GM19351 (cell line): ENCODE measurements around the gene AGAP1.

ENCODE experiments used
- ATAC-seq: cut with Tn5 transposase; IDR thresholded peaks from one replicate; pipeline ENCODE4 v1.9.1; 2021; ENCODE audit warnings: mild to moderate bottlenecking, moderate library complexity; ENCODE audit not compliant: unreplicated experiment

Gene AGAP1

GRCh38 chr2:235833971-235834620 lies 340.3 kb downstream of the AGAP1 start:
- no peak for ATAC-seq

- ATAC-seq: no peak
These were observed 340.9 kb downstream of the AGAP1 start for GRCh38 chr2:235834781-235835180.

DNA sequence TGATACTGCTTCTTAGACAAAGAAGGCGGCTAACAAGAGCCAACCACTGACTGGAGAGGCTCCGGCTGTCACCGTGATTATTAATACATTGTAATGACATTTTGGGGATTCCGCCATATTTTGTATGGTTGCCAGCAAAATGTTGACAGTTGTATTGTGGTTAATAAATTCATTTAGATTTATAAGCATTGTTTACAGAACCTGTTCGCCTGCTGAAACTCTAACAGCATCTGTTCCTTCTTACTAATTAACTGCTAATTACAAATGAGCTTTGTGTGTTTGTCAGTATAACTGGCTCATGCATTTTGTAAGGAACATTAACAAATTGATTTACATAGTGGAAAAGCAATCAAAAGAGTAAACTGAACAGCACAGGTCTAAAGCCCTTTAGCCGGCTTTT lies 342.0 kb downstream of the AGAP1 start:
- no peak for ATAC-seq

- no peak for ATAC-seq
These were observed 342.7 kb downstream of the AGAP1 start for GRCh38 chr2:235836491-235836911.

- ATAC-seq: no peak
These were observed 345.4 kb downstream of the AGAP1 start for GRCh38 chr2:235839226-235839625.

DNA sequence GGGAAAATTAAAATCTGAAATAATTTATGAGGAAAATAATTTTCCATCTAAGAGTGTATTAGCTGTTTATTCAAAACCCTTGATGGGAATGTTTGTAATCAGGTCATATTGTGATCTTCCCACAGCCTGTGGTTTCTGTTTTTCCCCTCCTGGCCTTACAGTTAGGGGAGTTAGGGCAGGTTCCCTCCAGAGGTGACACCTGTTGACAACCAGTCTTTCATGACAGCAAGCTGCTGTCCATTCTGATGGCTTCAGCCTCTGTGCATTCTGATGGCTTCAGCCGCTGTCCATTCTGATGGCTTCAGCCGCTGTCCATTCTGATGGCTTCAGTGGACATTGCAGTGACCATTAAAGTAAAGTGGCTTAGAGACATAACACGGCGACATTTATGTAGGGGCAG lies 346.1 kb downstream of the AGAP1 start:
- no peak for ATAC-seq

GRCh38 chr2:235841863-235842262 lies 348.0 kb downstream of the AGAP1 start:
- ATAC-seq: no peak

DNA sequence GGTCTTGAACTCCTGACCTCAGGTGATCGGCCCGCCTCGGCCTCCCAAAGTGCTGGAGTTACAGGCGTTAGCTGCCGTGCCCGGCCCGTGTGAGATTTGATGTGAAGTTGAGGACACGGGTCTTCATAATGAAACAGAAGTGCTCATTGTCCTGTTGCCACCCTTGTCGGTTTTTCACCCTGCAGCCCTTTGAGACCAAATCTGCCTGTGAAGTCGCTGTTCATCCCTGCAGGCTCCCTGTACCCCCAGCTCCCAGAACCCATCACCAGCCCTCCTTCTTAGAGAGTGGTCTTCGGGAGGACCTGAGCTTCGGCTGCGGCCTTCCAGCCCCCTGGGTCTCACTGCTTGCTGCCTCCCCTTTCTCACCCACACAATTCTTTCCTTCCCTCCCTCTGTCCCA lies 349.1 kb downstream of the AGAP1 start:
- ATAC-seq: no peak

DNA sequence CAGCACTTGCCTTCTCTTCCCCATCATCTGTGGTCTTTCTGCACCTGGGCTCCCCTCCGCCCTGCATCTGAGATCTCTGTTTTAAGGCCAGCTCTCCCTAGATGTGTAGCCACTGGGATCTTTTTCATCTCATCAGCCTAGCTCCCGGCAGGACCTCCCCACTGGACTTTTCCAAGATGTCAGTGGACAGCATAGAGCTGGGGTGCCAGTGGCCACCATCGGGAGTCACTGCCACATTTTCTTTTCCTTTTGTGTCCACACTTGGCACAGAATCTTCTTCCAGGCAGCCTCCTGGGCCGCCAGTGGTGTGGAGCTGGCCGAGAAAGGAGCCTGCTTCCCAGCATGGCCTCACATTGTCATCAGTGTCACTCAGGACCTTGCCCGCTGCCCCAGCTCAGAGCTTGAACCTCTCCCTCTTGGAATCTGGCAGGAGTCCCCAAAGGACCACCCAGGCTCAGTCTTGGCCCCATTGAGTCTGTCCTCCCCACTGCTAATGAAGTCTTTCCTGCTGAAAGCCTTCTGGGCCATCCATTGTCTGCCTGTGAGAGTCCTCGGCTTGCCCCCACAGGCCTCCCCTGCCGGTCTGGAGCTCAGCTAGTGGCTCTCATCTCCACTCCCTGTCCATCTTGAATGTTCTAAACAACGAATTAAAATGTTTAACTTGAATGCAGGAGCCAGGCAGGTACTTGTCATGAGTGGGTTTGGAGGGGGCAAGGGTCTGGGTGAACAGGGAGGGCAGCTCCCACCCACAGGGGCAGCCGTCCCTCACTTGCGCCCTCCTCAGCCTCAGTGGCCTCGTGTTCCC lies 349.9 kb downstream of the AGAP1 start:
- no peak for ATAC-seq

GRCh38 chr2:235844561-235844960 lies 350.7 kb downstream of the AGAP1 start:
- ATAC-seq: no peak

DNA sequence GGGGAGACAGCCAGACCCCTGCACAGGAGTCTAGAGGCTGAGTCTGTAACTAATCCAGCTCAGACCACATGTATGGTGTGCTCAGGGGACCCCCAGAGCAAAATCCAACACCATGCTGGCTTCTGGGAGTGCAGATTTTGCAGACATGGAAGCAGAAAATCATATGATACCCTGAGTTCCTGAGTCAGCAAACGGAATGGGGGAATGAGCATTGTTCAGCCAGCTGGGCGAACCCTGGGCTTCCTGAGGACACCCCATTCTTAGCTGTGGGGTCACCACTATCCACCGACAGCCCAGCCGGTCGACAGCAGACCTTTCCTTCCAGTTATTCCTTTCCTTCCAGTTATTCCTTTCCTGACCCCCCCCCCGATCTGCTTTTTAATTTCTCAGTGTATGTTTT lies 351.4 kb downstream of the AGAP1 start:
- no peak for ATAC-seq

DNA sequence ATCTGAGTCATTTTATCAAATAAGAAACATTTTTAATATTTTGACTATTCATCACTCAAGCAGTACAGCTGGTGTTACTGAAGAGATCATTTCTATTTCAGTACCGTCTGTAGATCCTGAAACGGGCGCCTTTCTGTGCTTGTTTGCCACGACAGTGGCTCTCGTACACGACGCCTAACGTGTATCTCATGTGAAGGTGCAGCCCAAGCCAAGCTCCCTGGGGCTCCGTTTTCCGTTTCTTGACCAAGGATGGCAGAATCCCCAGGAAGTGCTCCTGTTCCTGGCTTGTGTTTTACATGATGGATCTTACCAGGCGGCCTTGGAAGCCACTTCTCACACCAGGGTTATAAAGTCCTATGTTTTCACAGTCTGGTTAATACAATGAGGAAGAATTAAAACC lies 353.7 kb downstream of the AGAP1 start:
- ATAC-seq: no peak

DNA sequence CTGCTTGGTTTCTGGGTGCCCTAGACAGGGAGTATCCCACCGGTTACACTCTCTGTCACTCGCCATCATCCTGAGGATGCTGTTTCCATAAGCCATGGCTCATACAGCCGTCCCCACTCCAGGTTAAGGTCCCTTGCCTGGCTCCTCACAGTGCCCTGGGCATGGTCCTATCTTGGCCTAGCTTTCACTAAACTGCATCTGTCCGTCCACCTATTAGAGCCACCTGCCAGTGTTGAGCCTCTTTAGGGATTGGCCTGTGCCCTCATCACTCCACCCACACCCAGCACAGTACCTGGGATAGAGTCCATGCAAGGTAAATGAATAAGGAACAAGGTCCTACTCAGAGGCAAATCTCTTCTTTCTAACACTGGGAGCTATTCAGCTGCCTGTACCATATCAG lies 354.2 kb downstream of the AGAP1 start:
- no peak for ATAC-seq

- ATAC-seq: no peak
These were observed 355.1 kb downstream of the AGAP1 start for GRCh38 chr2:235848946-235849345.

DNA sequence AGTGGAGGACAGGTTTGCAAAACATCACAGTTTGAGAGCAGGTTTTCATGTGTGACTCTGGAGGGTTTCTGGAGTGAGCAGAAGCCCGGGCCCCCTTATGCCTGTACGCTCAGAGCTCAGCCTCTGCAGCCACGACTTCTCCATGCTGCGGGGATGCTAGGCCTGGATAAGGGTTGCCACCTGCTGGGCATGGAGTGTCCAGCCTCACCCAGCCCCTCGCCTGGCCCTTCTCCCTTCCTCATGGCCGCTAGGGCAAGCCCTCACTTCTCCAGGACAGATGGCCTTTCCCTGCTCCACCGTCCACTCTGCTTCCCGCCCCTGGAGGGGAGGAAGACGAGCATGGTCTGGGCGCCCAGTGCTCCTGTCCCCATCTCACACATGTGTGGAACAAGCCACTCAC lies 355.6 kb downstream of the AGAP1 start:
- no peak for ATAC-seq

- ATAC-seq: no peak
These were observed 356.4 kb downstream of the AGAP1 start for GRCh38 chr2:235850289-235850688.

DNA sequence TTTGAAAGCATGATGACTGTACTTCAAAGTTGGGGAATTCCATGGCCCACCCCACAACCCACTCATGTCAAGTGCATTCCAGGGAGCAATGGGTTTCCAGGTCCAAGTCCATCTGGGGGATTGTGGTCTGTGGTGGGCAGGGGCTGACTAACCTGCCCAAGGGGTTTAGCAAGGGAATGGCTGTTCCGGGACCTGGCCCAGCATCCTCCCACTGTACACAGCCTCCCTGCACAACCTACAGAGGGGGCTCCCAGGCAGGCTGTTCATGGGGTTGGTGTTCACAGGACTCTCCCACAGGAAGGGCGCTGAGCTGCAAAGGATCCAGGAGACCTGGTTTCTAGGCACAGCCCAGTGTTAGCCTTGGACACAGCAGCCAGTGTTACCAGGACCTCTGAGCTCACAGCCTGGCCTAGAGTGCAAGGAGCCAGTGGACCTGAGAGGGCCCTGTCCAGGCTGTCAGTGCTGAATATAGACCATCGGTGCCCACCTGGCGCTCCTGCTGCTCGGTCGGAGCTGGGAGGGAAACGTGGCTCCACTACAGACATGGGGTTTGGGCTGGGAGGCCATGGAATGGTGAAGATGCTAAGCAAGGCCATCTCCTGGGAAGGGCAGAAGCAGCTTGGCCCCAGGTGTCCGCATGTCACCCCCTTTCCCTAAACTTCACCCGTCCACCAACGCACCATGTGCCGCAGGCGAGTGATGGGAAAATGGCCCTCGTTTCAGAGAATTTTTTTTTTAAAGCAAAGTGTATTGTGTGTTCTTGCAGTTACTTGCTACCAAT lies 357.1 kb downstream of the AGAP1 start:
- ATAC-seq: no peak

GRCh38 chr2:235851828-235852525 lies 358.1 kb downstream of the AGAP1 start:
- ATAC-seq: no peak

- no peak for ATAC-seq
These were observed 358.7 kb downstream of the AGAP1 start for GRCh38 chr2:235852526-235852920.

- ATAC-seq: no peak
These were observed 360.4 kb downstream of the AGAP1 start for GRCh38 chr2:235854276-235854675.

- no peak for ATAC-seq
These were observed 361.2 kb downstream of the AGAP1 start for GRCh38 chr2:235855011-235855410.
